CD4-positive, alpha-beta T cell treated with Interleukin-12 subunit alpha and Interleukin-12 subunit beta, for 1 hour (primary cell): Measurements from ENCODE around the gene UNC5A.
A peak's percentile ranks its signal among the peaks of the same experiment; 100 is the strongest.

ENCODE experiments used
- DNase-seq: peaks from one replicate; pipeline ENCODE4 v3.0.0-alpha.2; 2020

Gene UNC5A

GRCh38 chr5:176822041-176822792, 11.9 kb downstream of the UNC5A start:
- DNase-seq, result no peak

GRCh38 chr5:176822793-176823481, 12.6 kb downstream of the UNC5A start:
- no peak for DNase-seq

- DNase-seq, result no peak
Observed at GRCh38 chr5:176823869-176824412, 13.6 kb downstream of the UNC5A start.

GRCh38 chr5:176824604-176825003, 14.2 kb downstream of the UNC5A start:
- no peak for DNase-seq

- DNase-seq, result no peak
Observed at GRCh38 chr5:176825234-176825633, 14.9 kb downstream of the UNC5A start.

- DNase-seq, result no peak
Observed at GRCh38 chr5:176825957-176826356, 15.6 kb downstream of the UNC5A start.

- DNase-seq, result no peak
Observed at GRCh38 chr5:176827736-176828414, 17.5 kb downstream of the UNC5A start.

GRCh38 chr5:176829320-176829719, 19.0 kb downstream of the UNC5A start:
- DNase-seq, result no peak

- no peak for DNase-seq
Observed at GRCh38 chr5:176830422-176830994, 20.1 kb downstream of the UNC5A start.

- DNase-seq, result no peak
Observed at GRCh38 chr5:176830995-176831423, 20.6 kb downstream of the UNC5A start.

GRCh38 chr5:176831425-176831824, 21.1 kb downstream of the UNC5A start:
- DNase-seq, result no peak

- no peak for DNase-seq
Observed at GRCh38 chr5:176832162-176832561, 21.8 kb downstream of the UNC5A start.

- DNase-seq, result no peak
Observed at GRCh38 chr5:176833286-176833685, 22.9 kb downstream of the UNC5A start.

GRCh38 chr5:176835918-176836317, 25.6 kb downstream of the UNC5A start:
- DNase-seq, result no peak

GRCh38 chr5:176836811-176837706, 26.7 kb downstream of the UNC5A start:
- DNase-seq, result no peak

GRCh38 chr5:176837707-176838115, 27.4 kb downstream of the UNC5A start:
- DNase-seq, result peak; percentile 64

GRCh38 chr5:176843673-176844072, 33.3 kb downstream of the UNC5A start:
- DNase-seq, result no peak

GRCh38 chr5:176844281-176844680, 33.9 kb downstream of the UNC5A start:
- no peak for DNase-seq

- no peak for DNase-seq
Observed at GRCh38 chr5:176844706-176845391, 34.5 kb downstream of the UNC5A start.

- DNase-seq, result no peak
Observed at GRCh38 chr5:176845392-176845713, 35.0 kb downstream of the UNC5A start.

- DNase-seq, result no peak
Observed at GRCh38 chr5:176846335-176847140, 36.2 kb downstream of the UNC5A start.
